Vagina (tissue), 2 donors: ENCODE results near the gene ANAPC7.

Source experiments
- POLR2A ChIP-seq, 2 donors: fragments of 450-650 bp; IDR thresholded peaks; one replicate each; pipeline ENCODE4 v1.6.1; 2017; ENCODE audit warnings: antibody characterized with exemption in 2 of 2, mild to moderate bottlenecking in 2 of 2, moderate library complexity in 2 of 2
- TF ChIP-seq, protein P1 (sequence below), 3 experiments: fragments of 450-650 bp in 2 of 3; fragments of 200-600 bp in 1 of 3; sonication (generic) in 1 of 3; IDR thresholded peaks; one replicate each; pipeline ENCODE4 v1.5.1; 2017 to 2019; ENCODE audit warnings: antibody characterized with exemption in 3 of 3, mild to moderate bottlenecking in 2 of 3, moderate library complexity in 2 of 3

DNA sequence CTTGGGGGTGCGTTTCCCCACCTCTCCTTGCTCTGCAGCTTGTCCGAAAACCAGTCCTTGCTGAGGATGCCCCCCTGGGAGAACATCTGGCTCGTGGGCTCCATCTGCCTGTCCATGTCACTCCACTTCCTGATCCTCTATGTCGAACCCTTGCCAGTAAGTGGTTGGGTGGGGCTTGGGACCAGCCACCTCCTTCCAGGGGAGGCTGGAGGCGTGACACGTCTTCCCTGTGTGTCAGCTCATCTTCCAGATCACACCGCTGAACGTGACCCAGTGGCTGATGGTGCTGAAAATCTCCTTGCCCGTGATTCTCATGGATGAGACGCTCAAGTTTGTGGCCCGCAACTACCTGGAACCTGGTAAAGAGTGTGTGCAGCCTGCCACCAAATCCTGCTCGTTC is 57.5 kb downstream of the ANAPC7 start:
- TF ChIP-seq, protein P1, sequence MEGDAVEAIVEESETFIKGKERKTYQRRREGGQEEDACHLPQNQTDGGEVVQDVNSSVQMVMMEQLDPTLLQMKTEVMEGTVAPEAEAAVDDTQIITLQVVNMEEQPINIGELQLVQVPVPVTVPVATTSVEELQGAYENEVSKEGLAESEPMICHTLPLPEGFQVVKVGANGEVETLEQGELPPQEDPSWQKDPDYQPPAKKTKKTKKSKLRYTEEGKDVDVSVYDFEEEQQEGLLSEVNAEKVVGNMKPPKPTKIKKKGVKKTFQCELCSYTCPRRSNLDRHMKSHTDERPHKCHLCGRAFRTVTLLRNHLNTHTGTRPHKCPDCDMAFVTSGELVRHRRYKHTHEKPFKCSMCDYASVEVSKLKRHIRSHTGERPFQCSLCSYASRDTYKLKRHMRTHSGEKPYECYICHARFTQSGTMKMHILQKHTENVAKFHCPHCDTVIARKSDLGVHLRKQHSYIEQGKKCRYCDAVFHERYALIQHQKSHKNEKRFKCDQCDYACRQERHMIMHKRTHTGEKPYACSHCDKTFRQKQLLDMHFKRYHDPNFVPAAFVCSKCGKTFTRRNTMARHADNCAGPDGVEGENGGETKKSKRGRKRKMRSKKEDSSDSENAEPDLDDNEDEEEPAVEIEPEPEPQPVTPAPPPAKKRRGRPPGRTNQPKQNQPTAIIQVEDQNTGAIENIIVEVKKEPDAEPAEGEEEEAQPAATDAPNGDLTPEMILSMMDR (IDR thresholded peaks at IDR 0.05), result no peak
- no peak for TF ChIP-seq POLR2A (IDR thresholded peaks at IDR 0.05)
